WTC11 (cell line): ENCODE results near the gene MAP3K12. TPM values are rescaled to one million over a fixed set of nuclear protein-coding genes. Genes with fewer than 3 reads are reported as not detected.
A peak's percentile ranks its signal among the peaks of the same experiment; 100 is the strongest.

Experiments used
- CBFB ChIP-seq: sonication (generic); formaldehyde crosslinking; IDR thresholded peaks from 2 replicates; pipeline ENCODE4 v1.8.1; 2022; ENCODE audit warnings: mild to moderate bottlenecking, low read depth, missing genetic modification reagents
- IRF2 ChIP-seq: sonication (generic); formaldehyde crosslinking; IDR thresholded peaks from 2 replicates; pipeline ENCODE4 v1.8.0; 2022; ENCODE audit warnings: low read depth, missing genetic modification reagents, borderline replicate concordance
- NR1H2 ChIP-seq: sonication (generic); formaldehyde crosslinking; IDR thresholded peaks from 2 replicates; pipeline ENCODE4 v1.9.0; 2021; ENCODE audit warnings: mild to moderate bottlenecking, moderate library complexity, missing genetic modification reagents
- PREB ChIP-seq: sonication (generic); formaldehyde crosslinking; IDR thresholded peaks from 2 replicates; pipeline ENCODE4 v1.8.1; 2022; ENCODE audit warnings: mild to moderate bottlenecking, missing genetic modification reagents, moderate library complexity, borderline replicate concordance
- STAT6 ChIP-seq: sonication (generic); formaldehyde crosslinking; conservative IDR thresholded peaks from 2 replicates; pipeline ENCODE4 v1.8.1; 2023; ENCODE audit warnings: mild to moderate bottlenecking, low read depth, missing genetic modification reagents, moderate library complexity
- TEAD1 ChIP-seq: sonication (generic); formaldehyde crosslinking; IDR thresholded peaks from 2 replicates; pipeline ENCODE4 v1.8.0; 2022; ENCODE audit warnings: mild to moderate bottlenecking, missing genetic modification reagents
- ZNF263 ChIP-seq: sonication (generic); formaldehyde crosslinking; IDR thresholded peaks from 2 replicates; pipeline ENCODE4 v1.8.1; 2022; ENCODE audit warnings: low read depth, mild to moderate bottlenecking, moderate library complexity, missing genetic modification reagents
- total RNA-seq: library from RNA; stranded (reverse); gene quantifications from 3 replicates; pipeline ENCODE4 v1.2.3, GENCODE V29; 2021
- TF ChIP-seq, protein P1 (sequence below): sonication (generic); formaldehyde crosslinking; IDR thresholded peaks from 2 replicates; pipeline ENCODE4 v1.8.1; 2023; ENCODE audit warnings: mild to moderate bottlenecking, missing genetic modification reagents, borderline replicate concordance
- TF ChIP-seq, protein P2 (sequence below): sonication (generic); formaldehyde crosslinking; IDR thresholded peaks from 2 replicates; pipeline ENCODE4 v1.8.0; 2022; ENCODE audit warnings: missing genetic modification reagents
- TF ChIP-seq, protein P3 (sequence below): sonication (generic); formaldehyde crosslinking; IDR thresholded peaks from 2 replicates; pipeline ENCODE4 v1.8.1; 2023; ENCODE audit warnings: mild to moderate bottlenecking, missing genetic modification reagents, moderate library complexity
- TF ChIP-seq, protein P4 (sequence below): sonication (generic); formaldehyde crosslinking; IDR thresholded peaks from 2 replicates; pipeline ENCODE4 v1.8.1; 2022; ENCODE audit warnings: low read depth, missing genetic modification reagents, borderline replicate concordance
- TF ChIP-seq, protein P5 (sequence below): sonication (generic); formaldehyde crosslinking; IDR thresholded peaks from 2 replicates; pipeline ENCODE4 v1.8.0; 2022; ENCODE audit warnings: mild to moderate bottlenecking, missing genetic modification reagents
- TF ChIP-seq, protein P6 (sequence below): fragments of 250-450 bp; sonication (Bioruptor Pico); IDR thresholded peaks from 2 replicates; pipeline ENCODE4 v1.8.0; 2021; ENCODE audit warnings: mild to moderate bottlenecking
- TF ChIP-seq, protein P7 (sequence below): fragments of 250-450 bp; sonication (Bioruptor Pico); IDR thresholded peaks from 2 replicates; pipeline ENCODE4 v1.9.0; 2021; ENCODE audit warnings: mild to moderate bottlenecking, borderline replicate concordance

The MAP3K12 gene
- total RNA-seq, 1 experiment from 2014 or later, result 23.6 TPM

GRCh38 chr12:53492830-53493609 is 6.2 kb downstream of the MAP3K12 start (continued):
- TF ChIP-seq, protein P1, sequence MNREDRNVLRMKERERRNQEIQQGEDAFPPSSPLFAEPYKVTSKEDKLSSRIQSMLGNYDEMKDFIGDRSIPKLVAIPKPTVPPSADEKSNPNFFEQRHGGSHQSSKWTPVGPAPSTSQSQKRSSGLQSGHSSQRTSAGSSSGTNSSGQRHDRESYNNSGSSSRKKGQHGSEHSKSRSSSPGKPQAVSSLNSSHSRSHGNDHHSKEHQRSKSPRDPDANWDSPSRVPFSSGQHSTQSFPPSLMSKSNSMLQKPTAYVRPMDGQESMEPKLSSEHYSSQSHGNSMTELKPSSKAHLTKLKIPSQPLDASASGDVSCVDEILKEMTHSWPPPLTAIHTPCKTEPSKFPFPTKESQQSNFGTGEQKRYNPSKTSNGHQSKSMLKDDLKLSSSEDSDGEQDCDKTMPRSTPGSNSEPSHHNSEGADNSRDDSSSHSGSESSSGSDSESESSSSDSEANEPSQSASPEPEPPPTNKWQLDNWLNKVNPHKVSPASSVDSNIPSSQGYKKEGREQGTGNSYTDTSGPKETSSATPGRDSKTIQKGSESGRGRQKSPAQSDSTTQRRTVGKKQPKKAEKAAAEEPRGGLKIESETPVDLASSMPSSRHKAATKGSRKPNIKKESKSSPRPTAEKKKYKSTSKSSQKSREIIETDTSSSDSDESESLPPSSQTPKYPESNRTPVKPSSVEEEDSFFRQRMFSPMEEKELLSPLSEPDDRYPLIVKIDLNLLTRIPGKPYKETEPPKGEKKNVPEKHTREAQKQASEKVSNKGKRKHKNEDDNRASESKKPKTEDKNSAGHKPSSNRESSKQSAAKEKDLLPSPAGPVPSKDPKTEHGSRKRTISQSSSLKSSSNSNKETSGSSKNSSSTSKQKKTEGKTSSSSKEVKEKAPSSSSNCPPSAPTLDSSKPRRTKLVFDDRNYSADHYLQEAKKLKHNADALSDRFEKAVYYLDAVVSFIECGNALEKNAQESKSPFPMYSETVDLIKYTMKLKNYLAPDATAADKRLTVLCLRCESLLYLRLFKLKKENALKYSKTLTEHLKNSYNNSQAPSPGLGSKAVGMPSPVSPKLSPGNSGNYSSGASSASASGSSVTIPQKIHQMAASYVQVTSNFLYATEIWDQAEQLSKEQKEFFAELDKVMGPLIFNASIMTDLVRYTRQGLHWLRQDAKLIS (CRISPR knock-in tag), result no peak
- TF ChIP-seq STAT6 (no peak), IRF2 (CRISPR knock-in tag) (no peak), CBFB (CRISPR knock-in tag) (no peak), TEAD1 (CRISPR knock-in tag) (no peak; the same call in 1 of the 2 replicates), NR1H2 (CRISPR knock-in tag) (no peak), PREB (CRISPR knock-in tag) (no peak), ZNF263 (CRISPR knock-in tag) (no peak)
- TF ChIP-seq, protein P2, sequence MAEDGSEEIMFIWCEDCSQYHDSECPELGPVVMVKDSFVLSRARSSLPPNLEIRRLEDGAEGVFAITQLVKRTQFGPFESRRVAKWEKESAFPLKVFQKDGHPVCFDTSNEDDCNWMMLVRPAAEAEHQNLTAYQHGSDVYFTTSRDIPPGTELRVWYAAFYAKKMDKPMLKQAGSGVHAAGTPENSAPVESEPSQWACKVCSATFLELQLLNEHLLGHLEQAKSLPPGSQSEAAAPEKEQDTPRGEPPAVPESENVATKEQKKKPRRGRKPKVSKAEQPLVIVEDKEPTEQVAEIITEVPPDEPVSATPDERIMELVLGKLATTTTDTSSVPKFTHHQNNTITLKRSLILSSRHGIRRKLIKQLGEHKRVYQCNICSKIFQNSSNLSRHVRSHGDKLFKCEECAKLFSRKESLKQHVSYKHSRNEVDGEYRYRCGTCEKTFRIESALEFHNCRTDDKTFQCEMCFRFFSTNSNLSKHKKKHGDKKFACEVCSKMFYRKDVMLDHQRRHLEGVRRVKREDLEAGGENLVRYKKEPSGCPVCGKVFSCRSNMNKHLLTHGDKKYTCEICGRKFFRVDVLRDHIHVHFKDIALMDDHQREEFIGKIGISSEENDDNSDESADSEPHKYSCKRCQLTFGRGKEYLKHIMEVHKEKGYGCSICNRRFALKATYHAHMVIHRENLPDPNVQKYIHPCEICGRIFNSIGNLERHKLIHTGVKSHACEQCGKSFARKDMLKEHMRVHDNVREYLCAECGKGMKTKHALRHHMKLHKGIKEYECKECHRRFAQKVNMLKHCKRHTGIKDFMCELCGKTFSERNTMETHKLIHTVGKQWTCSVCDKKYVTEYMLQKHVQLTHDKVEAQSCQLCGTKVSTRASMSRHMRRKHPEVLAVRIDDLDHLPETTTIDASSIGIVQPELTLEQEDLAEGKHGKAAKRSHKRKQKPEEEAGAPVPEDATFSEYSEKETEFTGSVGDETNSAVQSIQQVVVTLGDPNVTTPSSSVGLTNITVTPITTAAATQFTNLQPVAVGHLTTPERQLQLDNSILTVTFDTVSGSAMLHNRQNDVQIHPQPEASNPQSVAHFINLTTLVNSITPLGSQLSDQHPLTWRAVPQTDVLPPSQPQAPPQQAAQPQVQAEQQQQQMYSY, result no peak
- TF ChIP-seq, protein P3, sequence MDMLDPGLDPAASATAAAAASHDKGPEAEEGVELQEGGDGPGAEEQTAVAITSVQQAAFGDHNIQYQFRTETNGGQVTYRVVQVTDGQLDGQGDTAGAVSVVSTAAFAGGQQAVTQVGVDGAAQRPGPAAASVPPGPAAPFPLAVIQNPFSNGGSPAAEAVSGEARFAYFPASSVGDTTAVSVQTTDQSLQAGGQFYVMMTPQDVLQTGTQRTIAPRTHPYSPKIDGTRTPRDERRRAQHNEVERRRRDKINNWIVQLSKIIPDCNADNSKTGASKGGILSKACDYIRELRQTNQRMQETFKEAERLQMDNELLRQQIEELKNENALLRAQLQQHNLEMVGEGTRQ (CRISPR knock-in tag), result peak; percentile 97
- TF ChIP-seq, protein P4, sequence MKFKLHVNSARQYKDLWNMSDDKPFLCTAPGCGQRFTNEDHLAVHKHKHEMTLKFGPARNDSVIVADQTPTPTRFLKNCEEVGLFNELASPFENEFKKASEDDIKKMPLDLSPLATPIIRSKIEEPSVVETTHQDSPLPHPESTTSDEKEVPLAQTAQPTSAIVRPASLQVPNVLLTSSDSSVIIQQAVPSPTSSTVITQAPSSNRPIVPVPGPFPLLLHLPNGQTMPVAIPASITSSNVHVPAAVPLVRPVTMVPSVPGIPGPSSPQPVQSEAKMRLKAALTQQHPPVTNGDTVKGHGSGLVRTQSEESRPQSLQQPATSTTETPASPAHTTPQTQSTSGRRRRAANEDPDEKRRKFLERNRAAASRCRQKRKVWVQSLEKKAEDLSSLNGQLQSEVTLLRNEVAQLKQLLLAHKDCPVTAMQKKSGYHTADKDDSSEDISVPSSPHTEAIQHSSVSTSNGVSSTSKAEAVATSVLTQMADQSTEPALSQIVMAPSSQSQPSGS, result no peak
- TF ChIP-seq, protein P5, sequence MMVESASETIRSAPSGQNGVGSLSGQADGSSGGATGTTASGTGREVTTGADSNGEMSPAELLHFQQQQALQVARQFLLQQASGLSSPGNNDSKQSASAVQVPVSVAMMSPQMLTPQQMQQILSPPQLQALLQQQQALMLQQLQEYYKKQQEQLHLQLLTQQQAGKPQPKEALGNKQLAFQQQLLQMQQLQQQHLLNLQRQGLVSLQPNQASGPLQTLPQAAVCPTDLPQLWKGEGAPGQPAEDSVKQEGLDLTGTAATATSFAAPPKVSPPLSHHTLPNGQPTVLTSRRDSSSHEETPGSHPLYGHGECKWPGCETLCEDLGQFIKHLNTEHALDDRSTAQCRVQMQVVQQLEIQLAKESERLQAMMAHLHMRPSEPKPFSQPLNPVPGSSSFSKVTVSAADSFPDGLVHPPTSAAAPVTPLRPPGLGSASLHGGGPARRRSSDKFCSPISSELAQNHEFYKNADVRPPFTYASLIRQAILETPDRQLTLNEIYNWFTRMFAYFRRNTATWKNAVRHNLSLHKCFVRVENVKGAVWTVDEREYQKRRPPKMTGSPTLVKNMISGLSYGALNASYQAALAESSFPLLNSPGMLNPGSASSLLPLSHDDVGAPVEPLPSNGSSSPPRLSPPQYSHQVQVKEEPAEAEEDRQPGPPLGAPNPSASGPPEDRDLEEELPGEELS (CRISPR knock-in tag), result 0 out of 2 replicates have a peak, but pooled peaks have one; percentile 60
- TF ChIP-seq, protein P6, sequence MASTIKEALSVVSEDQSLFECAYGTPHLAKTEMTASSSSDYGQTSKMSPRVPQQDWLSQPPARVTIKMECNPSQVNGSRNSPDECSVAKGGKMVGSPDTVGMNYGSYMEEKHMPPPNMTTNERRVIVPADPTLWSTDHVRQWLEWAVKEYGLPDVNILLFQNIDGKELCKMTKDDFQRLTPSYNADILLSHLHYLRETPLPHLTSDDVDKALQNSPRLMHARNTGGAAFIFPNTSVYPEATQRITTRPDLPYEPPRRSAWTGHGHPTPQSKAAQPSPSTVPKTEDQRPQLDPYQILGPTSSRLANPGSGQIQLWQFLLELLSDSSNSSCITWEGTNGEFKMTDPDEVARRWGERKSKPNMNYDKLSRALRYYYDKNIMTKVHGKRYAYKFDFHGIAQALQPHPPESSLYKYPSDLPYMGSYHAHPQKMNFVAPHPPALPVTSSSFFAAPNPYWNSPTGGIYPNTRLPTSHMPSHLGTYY (CRISPR knock-in tag), result no peak
- TF ChIP-seq, protein P7, sequence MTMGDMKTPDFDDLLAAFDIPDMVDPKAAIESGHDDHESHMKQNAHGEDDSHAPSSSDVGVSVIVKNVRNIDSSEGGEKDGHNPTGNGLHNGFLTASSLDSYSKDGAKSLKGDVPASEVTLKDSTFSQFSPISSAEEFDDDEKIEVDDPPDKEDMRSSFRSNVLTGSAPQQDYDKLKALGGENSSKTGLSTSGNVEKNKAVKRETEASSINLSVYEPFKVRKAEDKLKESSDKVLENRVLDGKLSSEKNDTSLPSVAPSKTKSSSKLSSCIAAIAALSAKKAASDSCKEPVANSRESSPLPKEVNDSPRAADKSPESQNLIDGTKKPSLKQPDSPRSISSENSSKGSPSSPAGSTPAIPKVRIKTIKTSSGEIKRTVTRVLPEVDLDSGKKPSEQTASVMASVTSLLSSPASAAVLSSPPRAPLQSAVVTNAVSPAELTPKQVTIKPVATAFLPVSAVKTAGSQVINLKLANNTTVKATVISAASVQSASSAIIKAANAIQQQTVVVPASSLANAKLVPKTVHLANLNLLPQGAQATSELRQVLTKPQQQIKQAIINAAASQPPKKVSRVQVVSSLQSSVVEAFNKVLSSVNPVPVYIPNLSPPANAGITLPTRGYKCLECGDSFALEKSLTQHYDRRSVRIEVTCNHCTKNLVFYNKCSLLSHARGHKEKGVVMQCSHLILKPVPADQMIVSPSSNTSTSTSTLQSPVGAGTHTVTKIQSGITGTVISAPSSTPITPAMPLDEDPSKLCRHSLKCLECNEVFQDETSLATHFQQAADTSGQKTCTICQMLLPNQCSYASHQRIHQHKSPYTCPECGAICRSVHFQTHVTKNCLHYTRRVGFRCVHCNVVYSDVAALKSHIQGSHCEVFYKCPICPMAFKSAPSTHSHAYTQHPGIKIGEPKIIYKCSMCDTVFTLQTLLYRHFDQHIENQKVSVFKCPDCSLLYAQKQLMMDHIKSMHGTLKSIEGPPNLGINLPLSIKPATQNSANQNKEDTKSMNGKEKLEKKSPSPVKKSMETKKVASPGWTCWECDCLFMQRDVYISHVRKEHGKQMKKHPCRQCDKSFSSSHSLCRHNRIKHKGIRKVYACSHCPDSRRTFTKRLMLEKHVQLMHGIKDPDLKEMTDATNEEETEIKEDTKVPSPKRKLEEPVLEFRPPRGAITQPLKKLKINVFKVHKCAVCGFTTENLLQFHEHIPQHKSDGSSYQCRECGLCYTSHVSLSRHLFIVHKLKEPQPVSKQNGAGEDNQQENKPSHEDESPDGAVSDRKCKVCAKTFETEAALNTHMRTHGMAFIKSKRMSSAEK (CRISPR knock-in tag), result no peak
